Pulmonary artery endothelial cell (primary cell): ENCODE data around the gene RGS19. TPM values are rescaled to one million over a fixed set of nuclear protein-coding genes. Genes with fewer than 3 reads are reported as not detected.

ENCODE experiments used
- DNase-seq: peaks from one replicate; pipeline ENCODE4 v3.0.0-alpha.2; 2011; ENCODE audit warnings: low read depth, low spot score
- total RNA-seq: library from RNA; depleted of rRNA; stranded (reverse); fragments of >200 nt; gene quantifications from 2 replicates; pipeline ENCODE4 v1.2.3, GENCODE V29; 2014

Gene RGS19
- total RNA-seq, 1 donor from 2014 or later = 19.1 TPM

GRCh38 chr20:64108731-64109681 is 29.7 kb upstream of the RGS19 start:
- no peak for DNase-seq

- DNase-seq = no peak
Measured at GRCh38 chr20:64107736-64108457, 28.6 kb upstream of the RGS19 start.

- no peak for DNase-seq
Measured at GRCh38 chr20:64106981-64107735, 27.8 kb upstream of the RGS19 start, which contains the start of gene NPBWR2. Gene NPBWR2 (minus strand): TSS chr20:64107565. CDS start chr20:64106831, 734 bp downstream.

GRCh38 chr20:64106435-64106961 is 27.2 kb upstream of the RGS19 start:
- DNase-seq = no peak

GRCh38 chr20:64105846-64106434 is 26.6 kb upstream of the RGS19 start:
- no peak for DNase-seq

- DNase-seq = no peak
Measured at GRCh38 chr20:64104667-64105451, 25.5 kb upstream of the RGS19 start.

GRCh38 chr20:64103871-64104666 is 24.8 kb upstream of the RGS19 start:
- no peak for DNase-seq

- no peak for DNase-seq
Measured at GRCh38 chr20:64102647-64103354, 23.5 kb upstream of the RGS19 start.

GRCh38 chr20:64101731-64102621 is 22.7 kb upstream of the RGS19 start:
- DNase-seq = no peak

- DNase-seq = no peak
Measured at GRCh38 chr20:64100946-64101688, 21.8 kb upstream of the RGS19 start.

GRCh38 chr20:64100566-64100888 is 21.2 kb upstream of the RGS19 start:
- DNase-seq = no peak

GRCh38 chr20:64099880-64100565 is 20.7 kb upstream of the RGS19 start:
- DNase-seq = no peak

- DNase-seq = no peak
Measured at GRCh38 chr20:64099086-64099786, 19.9 kb upstream of the RGS19 start.

- no peak for DNase-seq
Measured at GRCh38 chr20:64098471-64099013, 19.2 kb upstream of the RGS19 start.

- DNase-seq = no peak
Measured at GRCh38 chr20:64096535-64096934, 17.2 kb upstream of the RGS19 start.

GRCh38 chr20:64095927-64096326 is 16.6 kb upstream of the RGS19 start:
- DNase-seq = no peak
